Measurements from ENCODE around the gene AIFM3.

- TF ChIP-seq, protein P1, sequence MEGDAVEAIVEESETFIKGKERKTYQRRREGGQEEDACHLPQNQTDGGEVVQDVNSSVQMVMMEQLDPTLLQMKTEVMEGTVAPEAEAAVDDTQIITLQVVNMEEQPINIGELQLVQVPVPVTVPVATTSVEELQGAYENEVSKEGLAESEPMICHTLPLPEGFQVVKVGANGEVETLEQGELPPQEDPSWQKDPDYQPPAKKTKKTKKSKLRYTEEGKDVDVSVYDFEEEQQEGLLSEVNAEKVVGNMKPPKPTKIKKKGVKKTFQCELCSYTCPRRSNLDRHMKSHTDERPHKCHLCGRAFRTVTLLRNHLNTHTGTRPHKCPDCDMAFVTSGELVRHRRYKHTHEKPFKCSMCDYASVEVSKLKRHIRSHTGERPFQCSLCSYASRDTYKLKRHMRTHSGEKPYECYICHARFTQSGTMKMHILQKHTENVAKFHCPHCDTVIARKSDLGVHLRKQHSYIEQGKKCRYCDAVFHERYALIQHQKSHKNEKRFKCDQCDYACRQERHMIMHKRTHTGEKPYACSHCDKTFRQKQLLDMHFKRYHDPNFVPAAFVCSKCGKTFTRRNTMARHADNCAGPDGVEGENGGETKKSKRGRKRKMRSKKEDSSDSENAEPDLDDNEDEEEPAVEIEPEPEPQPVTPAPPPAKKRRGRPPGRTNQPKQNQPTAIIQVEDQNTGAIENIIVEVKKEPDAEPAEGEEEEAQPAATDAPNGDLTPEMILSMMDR (IDR thresholded peaks at IDR 0.05) = no peak
- no peak for TF ChIP-seq HOXA7 (CRISPR knock-in tag; IDR thresholded peaks at IDR 0.05)
- no peak for TF ChIP-seq RNF2 (IDR thresholded peaks at IDR 0.05; ENCODE audit: borderline replicate concordance, low read depth)
- no peak for TF ChIP-seq PHF8 (IDR thresholded peaks at IDR 0.05; ENCODE audit: borderline replicate concordance, low read depth)
- no peak for TF ChIP-seq FOSL2 (IDR thresholded peaks at IDR 0.05)
- no peak for TF ChIP-seq FOSL2 (CRISPR knock-in tag; IDR thresholded peaks at IDR 0.05)
- no peak for TF ChIP-seq BHLHE40 (IDR thresholded peaks at IDR 0.05; ENCODE audit: low read depth, low read length)
- TF ChIP-seq MAZ (IDR thresholded peaks at IDR 0.05; ENCODE audit: borderline replicate concordance, low read depth, low read length) = no peak
- TF ChIP-seq KDM1A (IDR thresholded peaks at IDR 0.05; ENCODE audit: low read depth) = no peak
Measured at GRCh38 chr22:20992456-20993303, 25.6 kb downstream of the AIFM3 start.

All from A549 (cell line).